Measurements from ENCODE around the gene HSPG2. TPM values are rescaled to one million over a fixed set of nuclear protein-coding genes. Genes with fewer than 3 reads are reported as not detected.

Gene HSPG2
- total and polyA plus RNA-seq, 9 of the 15 experiments (the other 6 are each of a cell fraction or from before 2014, with no cell fraction given) = 0.14 to 160 (median 15.7) TPM

- CTCF ChIA-PET (ENCODE audit: low intra/inter-chr PET ratio) = no interaction called here
- no peak for ATAC-seq
- H3K9ac ChIP-seq (ENCODE audit: insufficient read depth in 1 of 2, low read depth in 2 of 2, low read length in 2 of 2) = no peak overlapping the region
- H3K9me3 ChIP-seq (replicated peaks; ENCODE audit: control insufficient read depth, insufficient read depth, low read depth, low read length) = peaks cover 8% of the 10 kb centered on the region; the same call in 1 of the 2 replicates
- no peaks in the 10 kb centered on the region for H3K79me2 ChIP-seq (ENCODE audit: control insufficient read depth, insufficient read depth, low read length)
- H3K27ac ChIP-seq (ENCODE audit: extremely low read depth, low read depth, low read length) = no peak overlapping the region
- no peaks in the 10 kb centered on the region for H3K27me3 ChIP-seq (ENCODE audit: control insufficient read depth in 2 of 2, insufficient read depth in 2 of 2, low read length in 2 of 2)
- in situ Hi-C loops (cut with MboI) = no loop called here
- POLR2A ChIA-PET = no interaction called here
- BruUV-seq (replicated peaks) = no TSS peak
- H3K4me2 ChIP-seq (ENCODE audit: insufficient read depth, low read length) = no peak overlapping the region
- intact Hi-C loops (cut with micrococcal nuclease) = no loop called here
- FAIRE-seq = no peak
- peaks cover 4% of the 10 kb centered on the region for H3K9me1 ChIP-seq (ENCODE audit: control insufficient read depth, insufficient read depth, low read length)
- H3K36me3 ChIP-seq (ENCODE audit: control insufficient read depth, insufficient read depth, low read length) = peaks cover 88% of the 10 kb centered on the region
- WGBS (ENCODE audit: insufficient coverage, low coverage, missing lambda C conversion rate) = 81% methylated on average over 3 of the region's 3 CpGs
- no peaks in the 10 kb centered on the region for H4K20me1 ChIP-seq (replicated peaks; ENCODE audit: control insufficient read depth, insufficient read depth, low read length)
- no peak overlapping the region for H2AFZ ChIP-seq (ENCODE audit: low read depth, low read length)
- H3K4me3 ChIP-seq = no peak overlapping the region
- DNase-seq (ENCODE audit: extremely low read depth in 1 of 4, low spot score in 3 of 4) = no peak
- H3K4me1 ChIP-seq (replicated peaks in 1 of 2; ENCODE audit: control insufficient read depth in 2 of 2, insufficient read depth in 2 of 2, low read length in 2 of 2) = peaks cover 4 to 22% of the 10 kb centered on the region in 2 experiments; a peak in 4 of 5 replicates
- TF ChIP-seq SIRT6 (IDR thresholded peaks at IDR 0.05; ENCODE audit: low read depth, low read length) = no peak
- TF ChIP-seq, protein P1, sequence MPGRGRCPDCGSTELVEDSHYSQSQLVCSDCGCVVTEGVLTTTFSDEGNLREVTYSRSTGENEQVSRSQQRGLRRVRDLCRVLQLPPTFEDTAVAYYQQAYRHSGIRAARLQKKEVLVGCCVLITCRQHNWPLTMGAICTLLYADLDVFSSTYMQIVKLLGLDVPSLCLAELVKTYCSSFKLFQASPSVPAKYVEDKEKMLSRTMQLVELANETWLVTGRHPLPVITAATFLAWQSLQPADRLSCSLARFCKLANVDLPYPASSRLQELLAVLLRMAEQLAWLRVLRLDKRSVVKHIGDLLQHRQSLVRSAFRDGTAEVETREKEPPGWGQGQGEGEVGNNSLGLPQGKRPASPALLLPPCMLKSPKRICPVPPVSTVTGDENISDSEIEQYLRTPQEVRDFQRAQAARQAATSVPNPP (IDR thresholded peaks at IDR 0.05; ENCODE audit: borderline replicate concordance, insufficient read depth, insufficient read length) = no peak
- TF ChIP-seq, protein P2, sequence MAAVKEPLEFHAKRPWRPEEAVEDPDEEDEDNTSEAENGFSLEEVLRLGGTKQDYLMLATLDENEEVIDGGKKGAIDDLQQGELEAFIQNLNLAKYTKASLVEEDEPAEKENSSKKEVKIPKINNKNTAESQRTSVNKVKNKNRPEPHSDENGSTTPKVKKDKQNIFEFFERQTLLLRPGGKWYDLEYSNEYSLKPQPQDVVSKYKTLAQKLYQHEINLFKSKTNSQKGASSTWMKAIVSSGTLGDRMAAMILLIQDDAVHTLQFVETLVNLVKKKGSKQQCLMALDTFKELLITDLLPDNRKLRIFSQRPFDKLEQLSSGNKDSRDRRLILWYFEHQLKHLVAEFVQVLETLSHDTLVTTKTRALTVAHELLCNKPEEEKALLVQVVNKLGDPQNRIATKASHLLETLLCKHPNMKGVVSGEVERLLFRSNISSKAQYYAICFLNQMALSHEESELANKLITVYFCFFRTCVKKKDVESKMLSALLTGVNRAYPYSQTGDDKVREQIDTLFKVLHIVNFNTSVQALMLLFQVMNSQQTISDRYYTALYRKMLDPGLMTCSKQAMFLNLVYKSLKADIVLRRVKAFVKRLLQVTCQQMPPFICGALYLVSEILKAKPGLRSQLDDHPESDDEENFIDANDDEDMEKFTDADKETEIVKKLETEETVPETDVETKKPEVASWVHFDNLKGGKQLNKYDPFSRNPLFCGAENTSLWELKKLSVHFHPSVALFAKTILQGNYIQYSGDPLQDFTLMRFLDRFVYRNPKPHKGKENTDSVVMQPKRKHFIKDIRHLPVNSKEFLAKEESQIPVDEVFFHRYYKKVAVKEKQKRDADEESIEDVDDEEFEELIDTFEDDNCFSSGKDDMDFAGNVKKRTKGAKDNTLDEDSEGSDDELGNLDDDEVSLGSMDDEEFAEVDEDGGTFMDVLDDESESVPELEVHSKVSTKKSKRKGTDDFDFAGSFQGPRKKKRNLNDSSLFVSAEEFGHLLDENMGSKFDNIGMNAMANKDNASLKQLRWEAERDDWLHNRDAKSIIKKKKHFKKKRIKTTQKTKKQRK (IDR thresholded peaks at IDR 0.05; ENCODE audit: borderline replicate concordance, low read depth, low read length) = no peak
- TF ChIP-seq FOXP1 (CRISPR knock-in tag; IDR thresholded peaks at IDR 0.05) = 0 out of 2 replicates have a peak, but pooled peaks have one; percentile 27
- TF ChIP-seq XRCC3 (IDR thresholded peaks at IDR 0.05) = no peak
- 0 out of 2 replicates have a peak, but pooled peaks have one; percentile 10 for TF ChIP-seq CBFA2T2 (conservative IDR thresholded peaks at IDR 0.05)
- no peak for TF ChIP-seq PRMT5 (CRISPR knock-in tag; IDR thresholded peaks at IDR 0.05)
Observed at GRCh38 chr1:21860971-21861370, 76.1 kb downstream of the HSPG2 start.
